IMR-90 (cell line): Measurements from ENCODE around the gene ZNF236. TPM values are rescaled to one million over a fixed set of nuclear protein-coding genes. Genes with fewer than 3 reads are reported as not detected.

ENCODE experiments used
- ATAC-seq: fragments of 200-7000 bp; cut with Tn5 transposase; 2 replicates; pipeline ENCODE4 v1.9.1; 2020; ENCODE audit warnings: low read depth, mild to moderate bottlenecking, moderate library complexity
- BruUV-seq: library from RNA; stranded (reverse); fragments of 400-500 nt; replicated peaks from 2 replicates; lab custom pipeline; 2021; lab: Mats Ljungman, UMichigan
- CTCF ChIA-PET: fragments of 300-600 bp; formaldehyde crosslinking; extraction: SDS; loops from one replicate; lab custom pipeline; 2021; ENCODE audit warnings: antibody characterized with exemption; lab: Yijun Ruan, JAX
- POLR2A ChIA-PET: fragments of 300-600 bp; sonication (Branson Sonifier 250); formaldehyde crosslinking; loops from one replicate; lab custom pipeline; 2022; ENCODE audit warnings: antibody characterized with exemption; ENCODE audit not compliant: unreplicated experiment; lab: Charles Lee
- DNase-seq: peaks from one replicate; pipeline ENCODE4 v3.0.0; 2013
- H2AFZ ChIP-seq: replicated peaks from 2 replicates; pipeline ENCODE3; 2013; ENCODE audit warnings: low read length, mild to moderate bottlenecking; ENCODE audit not compliant: poor library complexity
- H2AK5ac ChIP-seq: 2 replicates; pipeline ENCODE4 v1.6.1; 2013; ENCODE audit warnings: low read depth, low read length, inconsistent platforms
- H2AK9ac ChIP-seq: replicated peaks from 2 replicates; pipeline ENCODE3; 2013; ENCODE audit warnings: mild to moderate bottlenecking, low read depth, low read length, moderate library complexity; ENCODE audit not compliant: poor library complexity
- H2BK120ac ChIP-seq: 2 replicates; pipeline ENCODE4 v1.6.1; 2013; ENCODE audit warnings: low read depth, low read length, inconsistent platforms
- H2BK15ac ChIP-seq: 3 replicates; pipeline ENCODE4 v1.6.1; 2013; ENCODE audit warnings: low read depth, low read length, inconsistent platforms
- H2BK20ac ChIP-seq: 2 replicates; pipeline ENCODE4 v1.6.1; 2013; ENCODE audit warnings: low read depth, mild to moderate bottlenecking, inconsistent platforms, low read length, moderate library complexity
- H2BK5ac ChIP-seq: 2 replicates; pipeline ENCODE4 v1.6.1; 2013; ENCODE audit warnings: mild to moderate bottlenecking, low read depth, low read length, inconsistent platforms; ENCODE audit not compliant: poor library complexity, severe bottlenecking
- H3K14ac ChIP-seq: replicated peaks from 2 replicates; pipeline ENCODE4 v1.6.1; 2013; ENCODE audit warnings: low read depth, low read length, inconsistent platforms
- H3K18ac ChIP-seq: 2 replicates; pipeline ENCODE4 v1.6.1; 2013; ENCODE audit warnings: low read depth, low read length, control low read depth
- H3K23ac ChIP-seq: 2 replicates; pipeline ENCODE4 v1.6.1; 2013; ENCODE audit warnings: low read depth, low read length, inconsistent platforms
- H3K27ac ChIP-seq: 2 replicates; pipeline ENCODE4 v1.5.1; 2013; ENCODE audit warnings: mild to moderate bottlenecking, control low read depth, low read length; ENCODE audit not compliant: insufficient read depth
- H3K27me3 ChIP-seq: 2 replicates; pipeline ENCODE4 v1.6.1; 2013; ENCODE audit warnings: low read length; ENCODE audit not compliant: control insufficient read depth, insufficient read depth
- H3K36me3 ChIP-seq: 2 replicates; pipeline ENCODE4 v1.6.1; 2013; ENCODE audit warnings: low read length, mixed read lengths; ENCODE audit not compliant: control insufficient read depth, insufficient read depth
- H3K4ac ChIP-seq: 2 replicates; pipeline ENCODE4 v1.6.1; 2013; ENCODE audit warnings: low read depth, low read length, inconsistent platforms
- H3K4me1 ChIP-seq: 2 replicates; pipeline ENCODE4 v1.6.1; 2013; ENCODE audit warnings: low read length, mixed read lengths; ENCODE audit not compliant: control insufficient read depth, insufficient read depth
- H3K4me2 ChIP-seq: 2 replicates; pipeline ENCODE4 v1.6.1; 2013; ENCODE audit warnings: low read depth, mild to moderate bottlenecking, control low read depth, low read length, moderate library complexity
- H3K4me3 ChIP-seq: 2 replicates; pipeline ENCODE4 v1.5.1; 2013; ENCODE audit warnings: low read depth, mild to moderate bottlenecking, control low read depth, low read length, moderate library complexity; ENCODE audit not compliant: insufficient read depth
- H3K56ac ChIP-seq: 2 replicates; pipeline ENCODE4 v1.6.1; 2013; ENCODE audit warnings: low read length, inconsistent platforms; ENCODE audit not compliant: insufficient read depth; ENCODE audit errors: extremely low read depth
- H3K79me1 ChIP-seq, 2 experiments: 2 replicates each; pipeline ENCODE4 v1.6.1; 2013; ENCODE audit warnings: low read length in 2 of 2, inconsistent platforms in 1 of 2, low read depth in 1 of 2
- H3K9ac ChIP-seq: 2 replicates; pipeline ENCODE4 v1.6.1; 2013; ENCODE audit warnings: low read depth, low read length, control low read depth
- H3K9me1 ChIP-seq: 2 replicates; pipeline ENCODE4 v1.6.1; 2013; ENCODE audit warnings: low read length, inconsistent platforms; ENCODE audit not compliant: insufficient read depth
- H3K9me3 ChIP-seq: 2 replicates; pipeline ENCODE4 v1.6.1; 2013; ENCODE audit warnings: low read length; ENCODE audit not compliant: control insufficient read depth, insufficient read depth
- H4K20me1 ChIP-seq: 2 replicates; pipeline ENCODE4 v1.6.1; 2013; ENCODE audit warnings: low read length, inconsistent platforms; ENCODE audit not compliant: insufficient read depth
- H4K5ac ChIP-seq: 2 replicates; pipeline ENCODE4 v1.6.1; 2013; ENCODE audit warnings: mild to moderate bottlenecking, low read depth, low read length, control low read depth
- H4K8ac ChIP-seq, 2 experiments: 2 replicates each; pipeline ENCODE4 v1.6.1; 2013; ENCODE audit warnings: low read depth in 2 of 2, low read length in 2 of 2, control low read depth in 1 of 2, inconsistent platforms in 1 of 2
- H4K91ac ChIP-seq: 2 replicates; pipeline ENCODE4 v1.6.1; 2013; ENCODE audit warnings: low read depth, low read length, inconsistent platforms; ENCODE audit not compliant: insufficient read depth
- BHLHE40 ChIP-seq: fragments of 150-350 bp; IDR thresholded peaks from 2 replicates; pipeline ENCODE4 v1.6.1; 2016; ENCODE audit warnings: mild to moderate bottlenecking, low read depth, low read length
- CEBPB ChIP-seq: IDR thresholded peaks from 2 replicates; pipeline ENCODE4 v1.6.1; 2012; ENCODE audit warnings: low read depth, low read length, improper control_type of control experiment
- CHD1 ChIP-seq: IDR thresholded peaks from 2 replicates; pipeline ENCODE4 v1.6.1; 2012; ENCODE audit warnings: low read depth, low read length, improper control_type of control experiment
- FOS ChIP-seq: fragments of 150-350 bp; IDR thresholded peaks from 2 replicates; pipeline ENCODE4 v1.6.1; 2016; ENCODE audit warnings: low read depth, low read length
- MAFK ChIP-seq: IDR thresholded peaks from 2 replicates; pipeline ENCODE4 v1.6.1; 2012; ENCODE audit warnings: low read depth, low read length, improper control_type of control experiment
- MAZ ChIP-seq: IDR thresholded peaks from 2 replicates; pipeline ENCODE4 v1.6.1; 2012; ENCODE audit warnings: low read depth, mild to moderate bottlenecking, low read length, improper control_type of control experiment, moderate library complexity, borderline replicate concordance
- MXI1 ChIP-seq: IDR thresholded peaks from 2 replicates; pipeline ENCODE4 v1.6.1; 2012; ENCODE audit warnings: low read depth, mild to moderate bottlenecking, low read length, moderate library complexity, borderline replicate concordance
- NFE2L2 ChIP-seq: fragments of 150-350 bp; IDR thresholded peaks from 2 replicates; pipeline ENCODE4 v1.6.1; 2016; ENCODE audit warnings: low read depth, mild to moderate bottlenecking, low read length
- POLR2A ChIP-seq: IDR thresholded peaks from 2 replicates; pipeline ENCODE4 v1.6.1; 2012; ENCODE audit warnings: mild to moderate bottlenecking, low read depth, low read length
- RAD21 ChIP-seq: IDR thresholded peaks from 2 replicates; pipeline ENCODE4 v1.6.1; 2012; ENCODE audit warnings: low read length, improper control_type of control experiment
- RCOR1 ChIP-seq: IDR thresholded peaks from 2 replicates; pipeline ENCODE4 v1.6.1; 2012; ENCODE audit warnings: mild to moderate bottlenecking, low read length, improper control_type of control experiment; ENCODE audit not compliant: insufficient replicate concordance
- RFX5 ChIP-seq: IDR thresholded peaks from 2 replicates; pipeline ENCODE4 v1.8.0; 2012; ENCODE audit warnings: low read depth, mild to moderate bottlenecking, low read length, moderate library complexity
- SMC3 ChIP-seq: fragments of 150-350 bp; IDR thresholded peaks from 2 replicates; pipeline ENCODE4 v1.6.1; 2016; ENCODE audit warnings: low read depth, mild to moderate bottlenecking, antibody characterized with exemption, low read length, moderate library complexity
- WGBS, 2 experiments: methylation state at CpG; one replicate each; pipeline versions ENCODE4 v1.1.5 to v1.1.7; 2013; ENCODE audit warnings: missing lambda C conversion rate in 2 of 2; ENCODE audit not compliant: insufficient read length in 1 of 2; ENCODE audit errors: extremely low coverage in 2 of 2; 5-methylcytosine and 5-hydroxymethylcytosine counted together
- dilution Hi-C: fragments of 300-500 bp; cut with HindIII; formaldehyde crosslinking; loops from one replicate; pipeline ENCODE4 v1.14.3; 2018; ENCODE audit warnings: low sequenced_read_pairs; ENCODE audit not compliant: unreplicated experiment
- in situ Hi-C: fragments of 300-500 bp; cut with MboI; formaldehyde crosslinking; loops from 3 replicates; pipeline ENCODE4 v1.14.3; 2019; ENCODE audit warnings: low sequenced_read_pairs, inconsistent platforms, mixed read lengths
- intact Hi-C: fragments of 100-400 bp; cut with micrococcal nuclease; formaldehyde crosslinking; loops from 2 replicates; pipeline ENCODE4 v1.10.0; 2022
- polyA plus RNA-seq, 3 experiments: library from polyadenylated mRNA; depleted of rRNA; stranded (reverse); fragments of >200 nt; gene quantifications; 2 replicates each; pipeline ENCODE4 v1.2.3, GENCODE V29; 2012; ENCODE audit warnings: low replicate concordance in 1 of 3
- total RNA-seq: library from RNA; depleted of rRNA; stranded (reverse); fragments of >200 nt; gene quantifications from 2 replicates; pipeline ENCODE4 v1.2.3, GENCODE V29; 2012
- TF ChIP-seq, protein P1 (sequence below): fragments of 150-350 bp; IDR thresholded peaks from 2 replicates; pipeline ENCODE4 v1.6.1; 2017; ENCODE audit warnings: mild to moderate bottlenecking, antibody characterized with exemption, low read length, low read depth
- TF ChIP-seq, protein P2 (sequence below): conservative IDR thresholded peaks from 2 replicates; pipeline ENCODE4 v1.5.1; 2012; ENCODE audit warnings: mild to moderate bottlenecking, low read depth, low read length, improper control_type of control experiment
- TF ChIP-seq, protein P3 (sequence below): fragments of 150-350 bp; IDR thresholded peaks from 2 replicates; pipeline ENCODE4 v1.6.1; 2016; ENCODE audit warnings: low read depth, mild to moderate bottlenecking, low read length, moderate library complexity, borderline replicate concordance

The ZNF236 gene
- total and polyA plus RNA-seq, 2 of the 4 experiments (the other 2 are of a cell fraction), result 3.6 to 9.7 TPM

DNA sequence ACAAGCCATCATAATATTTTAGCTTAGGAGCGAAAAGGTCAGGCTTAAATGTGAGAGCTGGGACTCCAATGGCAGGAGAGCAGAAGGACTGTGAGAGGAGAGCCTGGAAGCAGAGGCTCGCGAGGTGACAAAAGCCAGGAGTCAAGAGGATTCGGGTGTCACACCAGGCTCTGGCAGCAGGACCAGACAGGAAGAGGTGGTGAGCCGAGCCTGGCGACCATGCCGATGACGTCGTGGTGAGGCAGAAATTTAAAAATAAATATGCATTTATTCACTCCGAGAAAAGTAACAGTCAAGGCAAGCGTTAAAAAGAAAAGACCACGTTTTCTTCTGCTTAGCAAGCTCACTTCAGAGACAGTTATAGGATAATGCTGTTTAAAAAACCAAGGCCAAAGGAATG, 31.3 kb upstream of the ZNF236 start:
- Histone ChIP-seq H4K91ac (no peak overlapping the region), H2AFZ (peak overlapping the region; percentile 34), H4K20me1 (no peaks in the 10 kb centered on the region), H2BK120ac (no peak overlapping the region), H3K56ac (no peak overlapping the region), H3K4me3 (no peak overlapping the region), H2BK15ac (no peak overlapping the region), H2AK5ac (no peak overlapping the region), H3K23ac (no peak overlapping the region), H3K9me1 (no peaks in the 10 kb centered on the region), H2BK5ac (no peak overlapping the region), H3K36me3 (no peaks in the 10 kb centered on the region), H3K27ac (no peak overlapping the region), H3K18ac (no peak overlapping the region), H3K79me1 (no peaks in the 10 kb centered on the region), H2BK20ac (no peak overlapping the region), H3K4me2 (no peak overlapping the region), H3K27me3 (no peaks in the 10 kb centered on the region), H3K14ac (no peak overlapping the region), H3K4me1 (no peaks in the 10 kb centered on the region), H4K5ac (no peak overlapping the region), H3K9me3 (peaks cover 1% of the 10 kb centered on the region; the same call in 1 of the 2 replicates), H4K8ac (no peak overlapping the region), H3K9ac (no peak overlapping the region), H2AK9ac (no peak overlapping the region), H3K4ac (no peak overlapping the region)
- intact Hi-C loops (no loop called here), dilution Hi-C loops (no loop called here), in situ Hi-C loops (no loop called here)
- TF ChIP-seq POLR2A (no peak), BHLHE40 (no peak), MAFK (no peak), RFX5 (no peak), RAD21 (no peak), CEBPB (no peak), NFE2L2 (no peak), MAZ (no peak), RCOR1 (no peak), SMC3 (no peak), FOS (no peak), MXI1 (no peak), CHD1 (no peak)
- TF ChIP-seq, protein P1, sequence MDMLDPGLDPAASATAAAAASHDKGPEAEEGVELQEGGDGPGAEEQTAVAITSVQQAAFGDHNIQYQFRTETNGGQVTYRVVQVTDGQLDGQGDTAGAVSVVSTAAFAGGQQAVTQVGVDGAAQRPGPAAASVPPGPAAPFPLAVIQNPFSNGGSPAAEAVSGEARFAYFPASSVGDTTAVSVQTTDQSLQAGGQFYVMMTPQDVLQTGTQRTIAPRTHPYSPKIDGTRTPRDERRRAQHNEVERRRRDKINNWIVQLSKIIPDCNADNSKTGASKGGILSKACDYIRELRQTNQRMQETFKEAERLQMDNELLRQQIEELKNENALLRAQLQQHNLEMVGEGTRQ, result no peak
- TF ChIP-seq, protein P2, sequence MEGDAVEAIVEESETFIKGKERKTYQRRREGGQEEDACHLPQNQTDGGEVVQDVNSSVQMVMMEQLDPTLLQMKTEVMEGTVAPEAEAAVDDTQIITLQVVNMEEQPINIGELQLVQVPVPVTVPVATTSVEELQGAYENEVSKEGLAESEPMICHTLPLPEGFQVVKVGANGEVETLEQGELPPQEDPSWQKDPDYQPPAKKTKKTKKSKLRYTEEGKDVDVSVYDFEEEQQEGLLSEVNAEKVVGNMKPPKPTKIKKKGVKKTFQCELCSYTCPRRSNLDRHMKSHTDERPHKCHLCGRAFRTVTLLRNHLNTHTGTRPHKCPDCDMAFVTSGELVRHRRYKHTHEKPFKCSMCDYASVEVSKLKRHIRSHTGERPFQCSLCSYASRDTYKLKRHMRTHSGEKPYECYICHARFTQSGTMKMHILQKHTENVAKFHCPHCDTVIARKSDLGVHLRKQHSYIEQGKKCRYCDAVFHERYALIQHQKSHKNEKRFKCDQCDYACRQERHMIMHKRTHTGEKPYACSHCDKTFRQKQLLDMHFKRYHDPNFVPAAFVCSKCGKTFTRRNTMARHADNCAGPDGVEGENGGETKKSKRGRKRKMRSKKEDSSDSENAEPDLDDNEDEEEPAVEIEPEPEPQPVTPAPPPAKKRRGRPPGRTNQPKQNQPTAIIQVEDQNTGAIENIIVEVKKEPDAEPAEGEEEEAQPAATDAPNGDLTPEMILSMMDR, result no peak
- TF ChIP-seq, protein P3, sequence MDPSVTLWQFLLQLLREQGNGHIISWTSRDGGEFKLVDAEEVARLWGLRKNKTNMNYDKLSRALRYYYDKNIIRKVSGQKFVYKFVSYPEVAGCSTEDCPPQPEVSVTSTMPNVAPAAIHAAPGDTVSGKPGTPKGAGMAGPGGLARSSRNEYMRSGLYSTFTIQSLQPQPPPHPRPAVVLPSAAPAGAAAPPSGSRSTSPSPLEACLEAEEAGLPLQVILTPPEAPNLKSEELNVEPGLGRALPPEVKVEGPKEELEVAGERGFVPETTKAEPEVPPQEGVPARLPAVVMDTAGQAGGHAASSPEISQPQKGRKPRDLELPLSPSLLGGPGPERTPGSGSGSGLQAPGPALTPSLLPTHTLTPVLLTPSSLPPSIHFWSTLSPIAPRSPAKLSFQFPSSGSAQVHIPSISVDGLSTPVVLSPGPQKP, result no peak
- 96% methylated on average over 3 of the region's 12 CpGs; no CpG with 5 or more reads in 1 of the 2 experiments for WGBS, 2 experiments
- DNase-seq, result peak; percentile 12
- ATAC-seq, result no peak
- ChIA-PET CTCF (interaction anchor here (1.1 kb wide), 1 partner anchor 12 kb away, joined by 5 read pairs; no protein-coding TSS in a partner anchor), POLR2A (no interaction called here)
- BruUV-seq, result no TSS peak
